ENCODE results near the gene NKAPL. TPM values are rescaled to one million over a fixed set of nuclear protein-coding genes. Genes with fewer than 3 reads are reported as not detected.

The NKAPL gene
- total RNA-seq, 1 donor from 2014 or later = 0.52 TPM

GRCh38 chr6:28220257-28221133 lies 38.6 kb upstream of the NKAPL start:
- H3K4me1 ChIP-seq (ENCODE audit: control insufficient read depth in 3 of 3, insufficient read depth in 3 of 3, low read length in 3 of 3) = peaks cover 18 to 27% (median 22%) of the 10 kb centered on the region in 3 donors
- no peak overlapping the region for H3K4me3 ChIP-seq (ENCODE audit: low read length in 3 of 3)
- H3K27ac ChIP-seq (ENCODE audit: low read depth, low read length) = no peak overlapping the region
- H3K9me3 ChIP-seq (ENCODE audit: control insufficient read depth in 3 of 3, low read length in 3 of 3) = no peaks in the 10 kb centered on the region
- peaks cover 0 to 14% (median 10%) of the 10 kb centered on the region in 3 donors for H3K27me3 ChIP-seq (ENCODE audit: control insufficient read depth in 3 of 3, insufficient read depth in 3 of 3, low read length in 3 of 3)
- H3K9ac ChIP-seq (ENCODE audit: low read depth in 1 of 3, low read length in 3 of 3) = no peak overlapping the region
- H3K36me3 ChIP-seq (ENCODE audit: control insufficient read depth in 3 of 3, insufficient read depth in 3 of 3, low read length in 3 of 3) = no peaks in the 10 kb centered on the region

GRCh38 chr6:28224131-28225055 lies 34.7 kb upstream of the NKAPL start:
- Histone ChIP-seq H3K36me3 (ENCODE audit: control insufficient read depth in 3 of 3, insufficient read depth in 3 of 3, low read length in 3 of 3) (peaks cover 19 to 25% (median 23%) of the 10 kb centered on the region in 3 donors), H3K27ac (ENCODE audit: low read depth, low read length) (peak overlapping the region; percentile 9), H3K9ac (ENCODE audit: low read depth in 1 of 3, low read length in 3 of 3) (peak overlapping the region; percentile 67 to 82 (median 81)), H3K4me3 (ENCODE audit: low read length in 3 of 3) (peak overlapping the region; percentile 74 to 98 (median 84)), H3K9me3 (ENCODE audit: control insufficient read depth in 3 of 3, low read length in 3 of 3) (no peaks in the 10 kb centered on the region), H3K4me1 (ENCODE audit: control insufficient read depth in 3 of 3, insufficient read depth in 3 of 3, low read length in 3 of 3) (peaks cover 5 to 12% (median 9%) of the 10 kb centered on the region in 3 donors), H3K27me3 (ENCODE audit: control insufficient read depth in 3 of 3, insufficient read depth in 3 of 3, low read length in 3 of 3) (peaks cover 0 to 13% (median 6%) of the 10 kb centered on the region in 3 donors)

GRCh38 chr6:28225056-28225834 lies 33.9 kb upstream of the NKAPL start, which contains the start of gene ZSCAN9:
TSS of gene ZSCAN9 (plus strand) at chr6:28225275. CDS start at chr6:28227085, 1,810 bp downstream.
- H3K9me3 ChIP-seq (ENCODE audit: control insufficient read depth in 3 of 3, low read length in 3 of 3) = no peaks in the 10 kb centered on the region
- peaks cover 19 to 28% (median 26%) of the 10 kb centered on the region in 3 donors for H3K36me3 ChIP-seq (ENCODE audit: control insufficient read depth in 3 of 3, insufficient read depth in 3 of 3, low read length in 3 of 3)
- H3K27ac ChIP-seq (ENCODE audit: low read depth, low read length) = peak within 1 kb of the TSS; percentile 9
- H3K4me1 ChIP-seq (ENCODE audit: control insufficient read depth in 3 of 3, insufficient read depth in 3 of 3, low read length in 3 of 3) = peaks cover 5 to 12% (median 7%) of the 10 kb centered on the region in 3 donors
- peaks cover 0 to 9% (median 6%) of the 10 kb centered on the region in 3 donors for H3K27me3 ChIP-seq (ENCODE audit: control insufficient read depth in 3 of 3, insufficient read depth in 3 of 3, low read length in 3 of 3)
- peak within 1 kb of the TSS; percentile 67 to 82 (median 81) for H3K9ac ChIP-seq (ENCODE audit: low read depth in 1 of 3, low read length in 3 of 3)
- peak within 1 kb of the TSS; percentile 74 to 98 (median 84) for H3K4me3 ChIP-seq (ENCODE audit: low read length in 3 of 3)

- H3K9me3 ChIP-seq (ENCODE audit: control insufficient read depth in 3 of 3, low read length in 3 of 3) = no peaks in the 10 kb centered on the region
- no peak overlapping the region for H3K9ac ChIP-seq (ENCODE audit: low read depth in 1 of 3, low read length in 3 of 3)
- peaks cover 0 to 6% (median 5%) of the 10 kb centered on the region in 3 donors for H3K27me3 ChIP-seq (ENCODE audit: control insufficient read depth in 3 of 3, insufficient read depth in 3 of 3, low read length in 3 of 3)
- no peak overlapping the region for H3K4me3 ChIP-seq (ENCODE audit: low read length in 3 of 3)
- H3K27ac ChIP-seq (ENCODE audit: low read depth, low read length) = no peak overlapping the region
- H3K36me3 ChIP-seq (ENCODE audit: control insufficient read depth in 3 of 3, insufficient read depth in 3 of 3, low read length in 3 of 3) = peaks cover 23 to 38% (median 37%) of the 10 kb centered on the region in 3 donors
- peaks cover 5 to 12% (median 7%) of the 10 kb centered on the region in 3 donors for H3K4me1 ChIP-seq (ENCODE audit: control insufficient read depth in 3 of 3, insufficient read depth in 3 of 3, low read length in 3 of 3)
Observed at GRCh38 chr6:28226460-28226859, 32.6 kb upstream of the NKAPL start.

- no peak overlapping the region for H3K27ac ChIP-seq (ENCODE audit: low read depth, low read length)
- peaks cover 33 to 57% (median 43%) of the 10 kb centered on the region in 3 donors for H3K36me3 ChIP-seq (ENCODE audit: control insufficient read depth in 3 of 3, insufficient read depth in 3 of 3, low read length in 3 of 3)
- no peaks in the 10 kb centered on the region for H3K4me1 ChIP-seq (ENCODE audit: control insufficient read depth in 3 of 3, insufficient read depth in 3 of 3, low read length in 3 of 3)
- H3K27me3 ChIP-seq (ENCODE audit: control insufficient read depth in 3 of 3, insufficient read depth in 3 of 3, low read length in 3 of 3) = no peaks in the 10 kb centered on the region
- H3K9ac ChIP-seq (ENCODE audit: low read depth in 1 of 3, low read length in 3 of 3) = no peak overlapping the region
- no peak overlapping the region for H3K4me3 ChIP-seq (ENCODE audit: low read length in 3 of 3)
- no peaks in the 10 kb centered on the region for H3K9me3 ChIP-seq (ENCODE audit: control insufficient read depth in 3 of 3, low read length in 3 of 3)
Observed at GRCh38 chr6:28232785-28233184, 26.3 kb upstream of the NKAPL start.

GRCh38 chr6:28235912-28236452 lies 23.1 kb upstream of the NKAPL start:
- Histone ChIP-seq H3K9me3 (ENCODE audit: control insufficient read depth in 3 of 3, low read length in 3 of 3) (no peaks in the 10 kb centered on the region), H3K4me1 (ENCODE audit: control insufficient read depth in 3 of 3, insufficient read depth in 3 of 3, low read length in 3 of 3) (no peaks in the 10 kb centered on the region), H3K4me3 (ENCODE audit: low read length in 3 of 3) (no peak overlapping the region), H3K9ac (ENCODE audit: low read depth in 1 of 3, low read length in 3 of 3) (no peak overlapping the region), H3K27ac (ENCODE audit: low read depth, low read length) (no peak overlapping the region), H3K36me3 (ENCODE audit: control insufficient read depth in 3 of 3, insufficient read depth in 3 of 3, low read length in 3 of 3) (peaks cover 17 to 32% (median 23%) of the 10 kb centered on the region in 3 donors), H3K27me3 (ENCODE audit: control insufficient read depth in 3 of 3, insufficient read depth in 3 of 3, low read length in 3 of 3) (no peaks in the 10 kb centered on the region)

GRCh38 chr6:28239636-28240035 lies 19.5 kb upstream of the NKAPL start:
- H3K27me3 ChIP-seq (ENCODE audit: control insufficient read depth in 3 of 3, insufficient read depth in 3 of 3, low read length in 3 of 3) = no peaks in the 10 kb centered on the region
- no peak overlapping the region for H3K4me3 ChIP-seq (ENCODE audit: low read length in 3 of 3)
- no peaks in the 10 kb centered on the region for H3K4me1 ChIP-seq (ENCODE audit: control insufficient read depth in 3 of 3, insufficient read depth in 3 of 3, low read length in 3 of 3)
- H3K9me3 ChIP-seq (ENCODE audit: control insufficient read depth in 3 of 3, low read length in 3 of 3) = no peaks in the 10 kb centered on the region
- no peak overlapping the region for H3K9ac ChIP-seq (ENCODE audit: low read depth in 1 of 3, low read length in 3 of 3)
- H3K36me3 ChIP-seq (ENCODE audit: control insufficient read depth in 3 of 3, insufficient read depth in 3 of 3, low read length in 3 of 3) = peaks cover 0 to 11% (median 9%) of the 10 kb centered on the region in 3 donors
- no peak overlapping the region for H3K27ac ChIP-seq (ENCODE audit: low read depth, low read length)

GRCh38 chr6:28240471-28240870 lies 18.6 kb upstream of the NKAPL start:
- Histone ChIP-seq H3K27ac (ENCODE audit: low read depth, low read length) (no peak overlapping the region), H3K36me3 (ENCODE audit: control insufficient read depth in 3 of 3, insufficient read depth in 3 of 3, low read length in 3 of 3) (peaks cover 6 to 18% (median 17%) of the 10 kb centered on the region in 3 donors), H3K9me3 (ENCODE audit: control insufficient read depth in 3 of 3, low read length in 3 of 3) (no peaks in the 10 kb centered on the region), H3K4me1 (ENCODE audit: control insufficient read depth in 3 of 3, insufficient read depth in 3 of 3, low read length in 3 of 3) (no peaks in the 10 kb centered on the region), H3K4me3 (ENCODE audit: low read length in 3 of 3) (no peak overlapping the region), H3K9ac (ENCODE audit: low read depth in 1 of 3, low read length in 3 of 3) (no peak overlapping the region), H3K27me3 (ENCODE audit: control insufficient read depth in 3 of 3, insufficient read depth in 3 of 3, low read length in 3 of 3) (no peaks in the 10 kb centered on the region)

- Histone ChIP-seq H3K9ac (ENCODE audit: low read depth in 1 of 3, low read length in 3 of 3) (no peak overlapping the region), H3K27ac (ENCODE audit: low read depth, low read length) (no peak overlapping the region), H3K9me3 (ENCODE audit: control insufficient read depth in 3 of 3, low read length in 3 of 3) (no peaks in the 10 kb centered on the region), H3K36me3 (ENCODE audit: control insufficient read depth in 3 of 3, insufficient read depth in 3 of 3, low read length in 3 of 3) (peaks cover 16 to 45% (median 43%) of the 10 kb centered on the region in 3 donors), H3K27me3 (ENCODE audit: control insufficient read depth in 3 of 3, insufficient read depth in 3 of 3, low read length in 3 of 3) (no peaks in the 10 kb centered on the region), H3K4me3 (ENCODE audit: low read length in 3 of 3) (no peak overlapping the region), H3K4me1 (ENCODE audit: control insufficient read depth in 3 of 3, insufficient read depth in 3 of 3, low read length in 3 of 3) (no peaks in the 10 kb centered on the region)
Observed at GRCh38 chr6:28243946-28244345, 15.2 kb upstream of the NKAPL start.
